NCI-H446 treated with DMSO at 0.1 percent for 48 hours (cell line): ENCODE data around the gene FRY.

Experiments
- DNase-seq: peaks from one replicate; lab custom pipeline; 2025; lab: John Stamatoyannopoulos, UW

Gene FRY

DNA sequence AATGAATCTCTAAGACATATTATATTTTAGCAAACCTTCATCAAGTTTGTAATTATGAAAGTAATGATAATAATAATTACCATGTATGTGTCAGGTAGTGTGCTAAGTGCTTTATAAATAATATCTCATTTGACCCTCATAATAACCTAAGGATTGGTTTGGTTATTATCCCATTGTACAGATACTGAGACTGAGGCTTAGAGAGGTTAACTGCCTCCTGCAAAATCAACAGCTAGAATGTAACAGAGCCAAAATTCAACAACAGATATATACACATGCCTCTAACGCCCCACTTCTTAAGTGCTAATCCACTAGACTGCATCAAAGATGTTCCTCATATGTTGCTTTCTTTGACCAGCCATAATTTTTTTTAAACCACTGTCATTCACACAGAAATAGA lies 142.8 kb downstream of the FRY start:
- no peak for DNase-seq

DNA sequence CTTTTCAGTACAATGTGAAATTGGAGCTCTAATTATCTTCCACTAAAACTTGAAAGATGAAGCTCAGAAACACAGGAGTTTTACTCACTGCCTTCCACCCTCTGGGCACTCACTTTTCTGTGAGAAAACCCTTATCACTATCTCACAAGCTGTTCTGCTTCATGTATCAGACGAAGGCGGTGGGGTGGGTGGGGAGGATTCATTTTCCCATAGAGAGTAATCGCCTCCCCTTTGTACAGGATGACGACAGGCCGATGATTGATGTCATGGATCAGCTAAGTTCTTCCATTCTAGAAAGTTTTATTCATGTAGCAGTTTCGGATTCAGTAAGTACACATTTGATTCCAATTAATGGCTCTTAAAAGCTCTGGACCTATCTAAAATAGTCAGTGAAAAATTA lies 143.7 kb downstream of the FRY start:
- DNase-seq: no peak

DNA sequence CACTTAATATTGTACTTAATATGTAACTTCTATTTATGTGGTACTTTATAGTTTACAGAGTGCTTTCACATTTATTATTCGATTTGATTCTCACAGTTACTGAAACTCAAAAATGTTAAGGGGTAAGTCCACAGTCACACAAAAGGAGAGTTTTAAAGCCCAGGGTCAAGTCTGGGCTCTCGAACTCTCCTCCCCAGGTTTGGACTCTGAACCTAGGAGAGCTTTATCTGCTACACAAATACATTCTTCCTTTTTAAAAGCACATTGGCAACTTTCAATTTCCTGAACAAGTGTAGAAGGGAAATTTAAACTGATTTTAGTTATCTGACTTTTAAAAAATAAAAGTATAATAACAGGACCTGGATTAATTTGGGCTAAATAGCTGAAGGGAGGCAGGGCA lies 144.4 kb downstream of the FRY start:
- no peak for DNase-seq

DNA sequence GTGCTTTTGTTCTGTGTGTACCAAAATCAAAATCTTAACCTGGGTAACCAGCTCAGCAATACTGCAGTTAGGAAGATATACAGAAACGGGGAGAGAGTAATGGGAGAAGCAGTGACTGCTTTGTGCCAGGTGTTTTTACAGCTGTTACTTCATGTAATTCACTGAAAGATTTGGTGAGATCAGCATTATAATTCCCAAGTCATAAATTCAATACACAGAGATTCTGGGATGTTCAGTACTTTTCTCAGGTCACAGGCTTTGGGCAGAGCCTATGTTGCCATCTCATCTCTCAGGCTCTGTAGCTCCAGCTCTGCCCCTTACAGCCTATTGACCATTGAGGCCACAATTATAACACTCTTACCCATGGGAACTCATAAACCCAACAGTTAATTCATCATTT lies 145.1 kb downstream of the FRY start:
- DNase-seq: no peak

DNA sequence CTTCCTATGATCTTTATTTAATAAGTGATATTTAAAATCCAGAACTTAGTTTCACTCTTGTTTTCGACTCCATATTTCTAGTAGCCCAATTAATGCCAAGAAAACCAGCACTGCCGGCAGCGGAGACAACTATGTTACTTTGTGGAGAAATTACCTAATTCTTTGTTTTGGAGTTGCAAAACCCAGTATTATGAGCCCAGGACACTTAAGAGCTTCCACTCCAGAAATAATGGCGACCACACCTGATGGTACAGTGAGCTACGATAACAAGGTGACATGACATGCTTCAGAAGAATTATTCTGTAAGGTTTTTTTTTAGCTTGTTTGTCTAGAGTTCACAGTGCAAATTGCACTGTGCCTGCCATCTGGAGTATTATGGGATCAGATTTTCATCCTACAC lies 147.2 kb downstream of the FRY start:
- no peak for DNase-seq

DNA sequence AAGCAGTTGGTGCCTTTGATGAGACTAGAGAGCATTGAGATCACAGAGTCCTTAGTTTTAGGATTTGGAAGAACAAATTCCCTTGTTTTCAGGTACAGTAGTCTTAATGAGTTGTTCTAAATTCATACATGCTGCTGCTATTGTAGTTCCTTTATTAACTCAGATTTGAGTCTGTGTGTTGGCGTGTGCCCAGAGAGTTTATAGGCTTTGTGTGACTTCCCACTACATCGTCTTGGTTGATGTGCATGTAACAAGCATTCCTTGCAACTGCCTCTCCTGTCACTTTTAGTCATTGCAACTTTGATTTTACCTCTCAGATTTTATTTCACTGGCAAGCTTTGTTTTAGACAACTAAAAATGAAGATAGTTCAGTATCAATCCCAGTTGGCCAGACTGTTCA lies 148.1 kb downstream of the FRY start:
- no peak for DNase-seq

DNA sequence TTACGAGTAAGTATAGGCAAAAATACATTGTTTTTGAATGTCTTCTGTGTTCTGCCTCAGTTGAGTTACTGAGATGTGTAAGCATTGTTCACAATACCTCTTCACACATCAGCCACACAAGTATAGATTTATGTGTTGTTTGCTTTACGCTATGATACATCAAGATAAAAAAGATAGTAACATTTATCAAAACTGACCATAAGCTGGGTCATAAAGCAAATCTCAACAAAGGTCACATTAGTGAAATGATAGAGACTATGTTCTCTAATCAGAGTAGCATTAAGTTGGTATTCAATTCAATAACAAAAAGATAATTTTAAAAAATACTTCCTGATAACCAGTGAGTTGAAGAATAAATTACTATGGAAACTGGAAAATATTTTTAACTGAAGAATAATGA lies 156.1 kb downstream of the FRY start:
- DNase-seq: no peak

DNA sequence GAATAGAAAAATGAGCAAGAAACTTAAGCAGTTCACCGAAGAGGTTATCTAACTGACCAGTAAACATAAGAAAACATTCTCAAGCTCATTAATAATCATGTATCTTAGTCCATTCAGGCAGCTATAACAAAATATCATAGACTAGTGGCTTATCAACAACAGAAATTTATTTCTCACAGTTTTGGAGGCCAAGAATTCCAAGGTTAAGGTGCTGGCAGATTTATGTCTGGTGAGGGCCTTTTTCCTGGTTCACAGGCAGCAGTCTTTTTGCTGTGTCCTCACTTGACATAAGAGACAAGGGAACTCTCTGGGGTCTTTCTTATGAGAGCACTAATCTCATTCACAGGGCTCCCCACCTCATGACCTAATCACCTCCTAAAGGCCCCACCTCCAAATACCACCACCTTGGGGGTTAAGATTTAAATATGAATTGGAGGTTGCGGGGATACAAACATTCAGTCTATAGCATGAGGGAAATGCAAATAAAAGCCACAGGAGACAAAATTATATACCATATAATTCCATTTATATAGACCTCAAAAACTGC lies 160.0 kb downstream of the FRY start:
- no peak for DNase-seq

DNA sequence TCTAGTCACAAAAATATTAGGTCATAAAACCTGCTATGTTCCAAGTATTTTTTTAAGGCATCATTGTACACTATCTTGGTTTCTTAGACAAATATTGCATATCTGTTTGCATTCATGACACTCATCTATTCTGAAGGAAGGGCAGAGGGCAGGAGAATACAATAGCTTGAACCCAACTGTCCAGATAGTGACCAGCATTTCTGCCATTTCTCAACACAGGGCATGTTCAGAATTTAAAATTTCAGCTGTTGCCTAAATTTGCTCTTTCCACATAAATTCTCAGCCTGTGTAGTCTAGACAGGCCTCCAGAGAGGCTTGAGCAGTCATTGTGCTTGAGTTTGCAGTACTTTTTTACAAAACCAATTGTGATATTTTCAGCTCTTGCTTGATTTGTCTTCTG lies 164.1 kb downstream of the FRY start:
- no peak for DNase-seq

DNA sequence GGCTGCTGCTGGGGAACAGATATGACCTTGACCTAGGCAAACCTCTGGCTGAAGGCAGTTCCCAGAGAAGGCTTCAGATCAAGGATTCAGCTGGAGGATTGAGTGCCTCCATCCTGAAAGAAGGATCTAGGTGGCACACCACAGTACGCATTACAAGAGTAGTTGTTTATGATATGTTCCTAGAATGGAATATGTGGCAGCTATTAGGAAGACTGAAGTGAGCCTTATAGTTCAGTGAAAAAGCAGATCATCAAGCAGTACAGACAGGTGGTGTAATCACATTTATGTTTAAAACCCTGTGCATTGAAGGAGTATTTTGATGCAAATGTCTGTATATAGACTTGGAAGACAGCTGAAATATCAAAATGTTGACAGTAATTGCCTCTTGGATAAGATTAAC lies 167.6 kb downstream of the FRY start:
- DNase-seq: no peak

DNA sequence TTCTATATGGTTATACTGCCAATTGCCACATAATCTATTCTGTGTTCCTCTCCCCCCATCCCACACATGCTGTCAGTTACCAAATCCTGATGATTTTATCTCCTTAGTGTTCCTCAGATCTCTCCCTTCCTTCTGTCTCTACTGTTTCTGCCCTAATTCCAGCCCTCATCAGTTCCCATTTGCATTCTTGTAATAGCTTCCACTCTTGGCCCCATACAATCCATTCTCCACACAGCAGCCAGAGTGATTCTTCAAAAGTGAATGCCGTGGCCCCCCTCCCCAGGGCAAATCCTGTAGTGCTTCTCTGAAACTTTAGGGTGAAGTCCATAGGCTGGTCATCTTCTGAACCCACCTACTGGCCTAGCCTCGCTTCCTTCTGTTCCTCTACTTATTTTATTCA lies 169.2 kb downstream of the FRY start:
- no peak for DNase-seq

DNA sequence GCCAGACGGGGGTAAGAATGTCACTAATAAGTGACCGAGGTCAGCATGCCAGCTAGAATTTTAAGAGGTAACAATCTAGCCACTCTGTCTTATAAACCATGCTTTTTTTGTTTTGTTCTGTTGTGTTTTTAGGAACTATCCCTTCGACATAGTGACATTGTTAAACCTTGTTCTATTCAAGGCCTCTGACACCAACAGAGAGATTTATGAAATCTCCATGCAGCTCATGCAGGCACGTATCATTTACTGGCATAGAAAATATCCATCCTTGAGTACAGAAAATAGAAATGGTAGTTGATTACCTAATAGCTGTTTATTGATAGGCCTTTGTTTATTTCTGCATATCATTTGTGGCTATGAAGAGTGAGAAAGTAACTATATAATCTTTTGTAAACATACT lies 170.2 kb downstream of the FRY start:
- no peak for DNase-seq

DNA sequence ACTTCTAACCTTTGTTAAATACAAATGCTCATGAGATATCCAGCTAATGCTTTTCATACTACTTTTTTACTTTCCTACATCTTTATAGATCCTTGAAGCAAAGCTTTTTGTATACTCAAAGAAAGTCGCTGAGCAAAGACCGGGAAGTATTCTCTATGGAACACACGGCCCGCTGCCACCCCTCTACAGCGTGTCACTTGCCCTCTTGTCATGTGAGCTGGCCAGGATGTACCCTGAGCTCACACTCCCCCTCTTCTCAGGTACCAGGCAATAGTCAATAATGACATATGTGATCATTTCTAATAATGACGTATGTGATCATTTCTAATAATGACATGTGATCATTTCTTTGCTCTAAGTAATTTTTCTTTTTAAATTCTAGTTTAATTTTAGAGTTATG lies 170.7 kb downstream of the FRY start:
- no peak for DNase-seq

DNA sequence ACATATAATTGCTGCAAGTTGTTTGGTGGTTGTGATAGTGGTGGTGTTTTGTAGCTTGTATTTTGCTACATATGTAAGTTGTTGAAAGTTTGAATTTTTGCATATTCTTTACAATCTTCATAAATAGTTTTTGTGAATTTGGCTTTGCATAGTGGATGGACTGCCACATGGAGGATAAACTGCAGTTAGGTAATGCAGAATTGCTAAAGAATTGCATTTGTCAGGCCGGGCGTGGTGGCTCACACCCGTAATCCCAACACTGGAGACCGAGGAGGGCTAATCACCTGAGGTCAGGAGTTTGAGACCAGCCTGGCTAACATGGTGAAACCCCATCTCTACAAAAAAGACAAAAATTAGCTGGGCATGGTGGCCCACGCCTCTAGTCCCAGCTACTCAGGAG lies 171.6 kb downstream of the FRY start:
- no peak for DNase-seq

DNA sequence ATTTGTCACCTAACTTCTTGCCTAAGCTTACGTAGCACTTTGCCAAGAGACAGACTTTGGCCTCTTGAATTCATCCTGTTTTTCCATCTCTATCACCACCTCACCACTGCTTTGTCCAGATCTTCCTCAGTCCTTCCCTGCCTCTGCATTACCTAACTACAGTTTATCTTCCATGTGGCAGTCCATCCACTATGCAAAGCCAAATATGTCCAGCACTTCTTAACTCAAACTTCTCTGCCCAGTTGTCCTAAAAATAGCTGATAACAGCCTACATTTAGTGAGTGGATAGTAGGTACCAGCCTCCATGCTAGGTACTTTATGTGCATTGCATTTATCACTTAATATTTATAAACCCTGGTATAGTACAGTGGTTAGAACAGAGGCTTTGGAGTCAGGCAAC lies 172.2 kb downstream of the FRY start:
- DNase-seq: no peak

DNA sequence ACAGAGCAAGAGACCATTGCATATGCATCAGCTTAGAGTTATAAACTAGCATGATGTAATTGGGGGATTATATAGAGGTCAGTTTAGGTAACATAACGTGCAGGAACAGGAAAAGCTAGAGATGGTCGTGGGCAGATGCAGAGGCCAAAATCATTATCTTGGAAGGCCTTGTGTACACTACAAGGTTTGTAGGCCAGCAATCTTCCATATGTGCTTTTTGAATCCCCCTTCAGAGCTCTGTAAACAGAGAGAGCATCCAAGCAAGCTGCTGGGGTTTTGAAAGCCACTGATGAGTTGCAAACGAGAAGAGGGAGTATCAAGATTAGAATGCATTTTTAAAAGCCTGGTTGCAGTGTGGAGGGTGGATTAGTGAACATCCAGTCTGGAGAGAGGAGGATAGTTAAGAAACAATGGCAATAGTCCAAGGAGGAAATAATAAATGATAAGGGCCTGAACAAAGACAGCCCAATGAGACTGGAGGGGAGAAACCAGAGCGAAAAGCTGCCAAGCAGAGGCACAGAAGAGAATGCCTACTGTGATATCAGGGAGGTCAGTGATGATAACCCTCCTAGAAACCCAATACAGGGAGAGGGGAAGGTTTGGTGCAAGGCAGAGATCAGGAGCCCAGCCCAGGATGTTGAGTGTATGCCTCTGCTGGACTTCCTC lies 174.0 kb downstream of the FRY start:
- no peak for DNase-seq

DNA sequence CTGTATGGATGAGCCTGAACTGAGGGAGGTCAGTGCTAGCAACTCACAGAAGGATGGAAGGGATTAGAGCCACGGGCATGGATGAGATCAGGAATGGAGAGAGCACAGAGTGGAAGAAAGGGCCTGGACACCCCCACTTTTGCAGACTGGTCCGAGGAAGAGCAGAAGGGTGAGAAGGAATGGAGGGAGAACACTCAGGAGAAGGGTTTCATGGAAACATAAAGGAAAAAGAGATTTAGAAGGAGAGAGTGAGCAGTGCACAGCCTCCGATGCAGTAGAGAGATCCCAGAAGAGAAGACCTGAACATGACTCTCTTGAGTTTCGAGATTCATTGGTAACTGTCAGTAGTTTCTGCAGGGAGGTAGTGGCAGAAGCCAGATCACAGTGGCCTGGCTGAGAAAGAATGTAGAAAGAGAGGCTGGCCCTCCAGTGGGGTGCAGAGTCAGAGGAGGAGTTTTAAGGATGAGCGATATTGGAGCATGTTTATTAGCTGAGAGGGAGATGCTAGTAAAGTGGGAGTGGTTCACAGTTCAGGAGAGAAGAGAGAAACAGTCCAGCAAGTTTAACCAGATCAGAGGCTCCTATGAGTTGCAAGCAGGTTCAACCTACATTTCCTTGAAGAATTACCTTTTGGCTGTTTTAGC lies 174.6 kb downstream of the FRY start:
- no peak for DNase-seq

DNA sequence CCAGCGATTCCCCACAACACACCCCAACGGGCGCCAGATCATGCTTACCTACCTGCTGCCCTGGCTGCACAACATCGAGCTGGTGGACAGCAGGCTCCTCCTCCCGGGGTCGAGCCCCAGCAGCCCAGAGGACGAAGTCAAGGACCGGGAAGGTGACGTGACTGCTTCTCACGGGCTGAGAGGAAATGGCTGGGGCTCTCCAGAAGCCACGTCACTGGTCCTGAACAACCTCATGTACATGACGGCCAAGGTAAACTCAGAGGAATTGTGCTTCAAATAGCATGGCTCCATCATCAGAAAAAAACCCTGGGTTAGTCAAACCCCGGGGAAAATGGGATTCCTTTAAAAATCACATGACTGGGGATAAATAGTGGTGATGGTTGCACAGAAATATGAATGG lies 177.3 kb downstream of the FRY start:
- no peak for DNase-seq

DNA sequence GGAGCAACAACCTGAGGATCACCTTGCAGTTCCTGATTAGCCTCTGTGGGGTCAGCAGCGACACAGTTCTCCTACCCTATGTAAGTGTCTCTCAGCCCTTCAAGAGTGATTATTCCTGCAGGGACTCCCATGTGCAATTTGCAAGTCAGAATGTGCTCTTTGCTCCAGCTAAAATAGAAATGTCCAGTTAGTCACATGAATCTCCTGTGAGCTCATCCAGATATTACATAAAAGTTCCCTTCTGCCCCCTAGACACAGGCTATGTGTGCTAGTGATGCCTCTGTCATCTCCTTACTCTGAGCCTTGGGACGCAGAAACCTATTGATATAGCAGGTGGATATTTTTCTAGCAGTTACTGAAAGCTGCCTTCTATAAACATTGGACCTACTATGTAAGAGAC lies 178.1 kb downstream of the FRY start:
- DNase-seq: no peak

DNA sequence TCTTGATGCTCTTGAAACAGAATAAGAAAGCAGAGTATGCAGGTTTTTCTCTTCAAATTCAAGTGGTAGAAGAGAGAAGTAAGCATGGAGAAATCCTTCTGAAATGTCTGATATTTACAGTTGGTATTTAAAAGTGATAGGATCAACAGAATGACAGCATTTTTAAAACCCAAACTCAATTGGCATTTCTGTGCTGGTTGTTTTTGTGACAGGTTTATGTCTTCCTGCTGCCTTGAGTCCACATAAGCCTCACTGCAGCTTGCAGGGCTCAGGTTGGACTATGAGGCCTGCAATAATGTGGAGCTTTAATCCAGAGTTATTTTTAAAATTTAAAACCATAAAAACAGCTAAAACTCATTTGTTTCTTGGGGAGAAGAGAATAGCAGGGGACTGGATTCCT lies 178.5 kb downstream of the FRY start:
- no peak for DNase-seq

DNA sequence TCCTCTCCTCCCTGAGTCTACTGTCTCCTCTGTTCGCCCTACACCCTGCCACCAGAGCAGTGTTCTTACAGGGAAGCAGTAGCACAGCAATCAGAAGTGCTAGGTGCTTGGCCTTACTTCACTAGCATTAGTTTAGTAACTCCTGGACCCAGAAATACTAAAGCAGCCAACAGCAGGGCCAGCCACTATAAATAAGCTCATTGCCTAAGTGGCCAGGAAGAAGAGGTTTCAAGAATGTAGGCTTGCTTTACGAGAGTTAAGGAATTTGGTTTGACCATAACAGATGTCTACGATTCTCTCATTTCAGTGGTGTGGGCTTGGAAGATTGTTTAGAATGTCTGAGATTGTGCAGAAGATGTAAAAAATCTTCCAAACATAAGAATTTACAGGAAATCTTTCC lies 180.2 kb downstream of the FRY start:
- no peak for DNase-seq

DNA sequence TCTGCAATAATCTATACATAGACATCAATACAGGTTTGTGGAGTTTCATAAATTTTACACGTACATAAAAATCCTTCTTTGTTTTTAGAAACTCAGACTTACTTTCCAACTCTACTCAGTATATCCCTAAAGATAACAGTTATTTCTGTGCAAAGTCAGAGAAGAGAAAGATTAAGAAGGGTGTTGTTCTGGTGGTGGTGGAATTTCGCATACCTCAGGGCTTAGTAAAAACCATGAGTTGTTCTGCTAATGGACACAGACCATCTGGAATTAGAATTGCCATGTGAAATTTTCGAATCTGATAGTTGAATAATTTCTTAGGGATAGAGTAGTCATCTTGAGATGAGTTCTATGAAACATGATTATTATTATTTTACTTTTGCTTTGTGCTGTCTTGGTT lies 180.8 kb downstream of the FRY start:
- no peak for DNase-seq

DNA sequence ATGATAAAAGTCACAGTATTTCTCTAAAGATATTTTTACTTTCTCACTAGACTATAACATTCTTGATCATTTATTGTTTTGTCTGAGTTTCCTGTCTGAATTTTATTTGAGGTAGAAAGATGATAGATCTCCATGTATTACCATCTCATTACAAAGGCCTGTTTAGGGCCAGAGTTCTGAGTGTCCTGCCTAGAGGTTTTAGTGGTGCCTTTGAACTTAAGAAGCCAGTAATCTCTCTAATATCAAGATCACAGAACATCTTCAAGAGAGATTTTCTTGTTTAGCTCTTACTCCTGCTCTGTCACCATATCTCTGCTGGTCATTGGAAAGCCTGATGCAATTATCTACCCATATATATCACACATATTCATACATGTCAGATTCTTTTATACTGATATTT lies 182.1 kb downstream of the FRY start:
- DNase-seq: no peak

DNA sequence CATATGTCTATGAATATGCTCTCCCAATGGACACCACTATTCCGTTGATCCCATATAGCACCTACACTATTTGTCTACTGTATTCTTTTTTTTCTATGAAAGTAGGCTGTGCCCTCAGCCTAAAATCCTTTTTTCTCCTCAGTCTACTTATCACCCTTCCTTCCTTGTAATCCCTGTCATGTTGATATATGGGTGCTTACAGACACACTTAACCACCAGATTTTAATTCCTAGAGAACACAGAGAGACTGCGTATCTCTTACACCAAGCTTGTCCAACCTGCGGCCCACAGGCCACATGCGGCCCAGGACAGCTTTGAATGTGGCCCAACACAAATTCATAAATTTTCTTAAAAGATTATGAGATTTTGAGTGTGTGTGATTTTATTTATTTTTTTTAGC lies 182.5 kb downstream of the FRY start:
- no peak for DNase-seq
